GM19043 (cell line): ENCODE data around the gene MTREX.

ENCODE experiments used
- ATAC-seq: cut with Tn5 transposase; IDR thresholded peaks from one replicate; pipeline ENCODE4 v1.9.1; 2021; ENCODE audit warnings: low read depth; ENCODE audit not compliant: unreplicated experiment

The MTREX gene

DNA sequence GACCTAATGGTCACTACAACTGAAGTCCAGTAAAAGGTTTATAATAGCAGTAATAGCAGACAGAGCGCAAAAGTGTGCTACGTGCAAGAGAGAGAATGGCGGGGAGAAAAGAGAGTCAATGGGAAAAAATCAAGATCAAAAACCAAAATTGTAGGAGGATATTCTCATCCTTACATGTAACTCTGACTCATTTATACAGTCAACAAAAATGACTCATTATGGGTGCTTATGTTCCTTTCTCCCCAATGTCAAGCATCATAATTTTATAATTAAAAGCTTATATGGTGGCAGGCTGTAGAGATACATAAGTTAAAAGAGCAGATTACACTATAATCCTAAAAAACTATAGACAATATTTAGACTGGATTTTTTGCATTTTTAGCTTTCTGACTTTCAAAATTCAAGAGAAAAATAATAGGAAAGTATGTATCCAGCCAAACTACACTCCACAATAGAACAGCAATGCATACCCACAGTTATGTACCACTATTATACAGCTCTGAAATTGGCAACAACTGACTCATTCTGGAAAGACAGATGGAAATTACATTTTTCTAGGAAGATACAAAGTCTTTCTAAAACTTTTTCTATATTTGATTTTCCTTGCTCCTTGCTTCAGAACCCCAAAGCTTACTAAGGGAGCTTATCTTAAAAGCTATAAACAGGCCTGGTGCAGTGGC is 148.6 kb downstream of the MTREX start:
- ATAC-seq = no peak

DNA sequence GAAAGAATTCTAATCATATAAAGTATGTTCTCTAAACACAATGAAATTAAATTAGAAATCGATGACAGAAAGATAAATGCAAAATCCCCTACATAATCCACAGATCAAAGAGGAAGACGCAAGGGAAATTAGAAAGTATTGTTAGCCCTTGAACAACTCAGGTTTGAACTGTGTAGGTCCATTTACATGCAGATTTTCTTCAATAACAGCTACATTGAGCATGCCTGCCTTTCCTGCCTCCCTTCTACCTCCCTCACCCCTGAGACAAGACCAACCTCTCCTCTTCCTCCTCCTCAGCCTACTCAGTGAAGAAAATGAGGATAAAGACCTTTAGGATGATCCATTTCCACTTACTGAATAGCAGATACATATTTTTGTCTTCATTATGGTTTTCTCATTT is 151.8 kb downstream of the MTREX start:
- ATAC-seq = no peak

GRCh38 chr5:55463613-55464012 is 155.8 kb downstream of the MTREX start:
- ATAC-seq = no peak

GRCh38 chr5:55467862-55468551 is 160.2 kb downstream of the MTREX start:
- no peak for ATAC-seq

DNA sequence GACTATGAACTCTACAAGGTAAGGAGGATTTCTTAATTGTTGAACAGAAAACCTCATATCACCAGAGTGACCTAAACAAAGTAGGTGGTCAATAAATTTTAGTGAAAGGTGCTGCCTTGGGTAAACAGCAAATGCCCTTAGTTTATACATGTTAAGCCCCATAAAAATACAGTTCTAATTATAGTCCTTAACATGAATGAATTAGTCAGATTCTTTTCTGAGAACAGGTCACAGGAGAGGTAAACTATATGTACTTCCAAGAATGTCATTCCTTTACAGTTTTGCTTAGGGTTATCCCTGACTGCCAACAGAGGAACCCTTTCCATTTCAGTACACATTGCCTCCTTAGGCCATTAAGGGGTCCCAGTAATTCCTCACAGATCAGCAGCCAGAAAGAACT is 162.1 kb downstream of the MTREX start:
- ATAC-seq = no peak

- no peak for ATAC-seq
Measured at GRCh38 chr5:55470282-55470681, 162.5 kb downstream of the MTREX start.

DNA sequence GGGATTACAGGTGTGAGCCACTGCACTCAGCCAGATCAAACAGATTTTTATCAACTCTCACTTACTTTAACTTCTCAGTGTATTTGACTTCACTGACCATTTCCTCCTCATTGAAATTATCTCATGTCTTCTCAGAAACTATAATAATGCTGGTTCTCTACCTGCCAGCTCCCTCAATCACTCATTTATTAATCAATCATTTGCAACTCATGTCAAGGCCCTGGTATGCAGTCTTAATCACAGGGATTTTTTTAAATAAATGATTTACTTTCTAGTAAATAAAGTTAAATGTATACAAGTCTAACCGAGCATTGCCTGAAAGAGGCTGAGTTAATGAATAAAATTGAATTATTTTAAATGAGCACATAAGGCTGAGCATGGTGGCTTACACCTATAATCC is 163.7 kb downstream of the MTREX start:
- no peak for ATAC-seq

- no peak for ATAC-seq
Measured at GRCh38 chr5:55472642-55473041, 164.9 kb downstream of the MTREX start.
